ENCODE measurements around the gene GPD2. TPM values are rescaled to one million over a fixed set of nuclear protein-coding genes. Genes with fewer than 3 reads are reported as not detected.

The GPD2 gene
- polyA plus RNA-seq, 1 donor (not counting 4 experiments of a cell fraction or from before 2014, with no cell fraction given), result 27.6 TPM

- FAIRE-seq, result no peak
- no peaks in the 10 kb centered on the region for H3K9me1 ChIP-seq (ENCODE audit: control insufficient read depth, extremely low read depth, insufficient read depth, low read length)
These were observed 6.9 kb downstream of the GPD2 start for GRCh38 chr2:156443089-156443488.

GRCh38 chr2:156445296-156446220, 9.4 kb downstream of the GPD2 start:
- no peak overlapping the region for H3K9ac ChIP-seq (ENCODE audit: control insufficient read depth, extremely low read depth, insufficient read depth, low read length)
- no peak overlapping the region for H2AFZ ChIP-seq (ENCODE audit: control insufficient read depth, low read length)
- no peak for TF ChIP-seq CTCF (optimal IDR thresholded peaks at IDR 0.05 in 1 of 3, IDR thresholded peaks at IDR 0.05 in 1 of 3, conservative IDR thresholded peaks at IDR 0.05 in 1 of 3; ENCODE audit: extremely low read depth in 1 of 3, insufficient read depth in 2 of 3, low read length in 3 of 3)
- no peak for TF ChIP-seq EZH2 (IDR thresholded peaks at IDR 0.05; ENCODE audit: low read length)
- peak; percentile 29 for FAIRE-seq
- peaks cover 0 to 3% of the 10 kb centered on the region in 2 experiments for H3K36me3 ChIP-seq (ENCODE audit: control insufficient read depth in 2 of 2, extremely low read depth in 1 of 2, insufficient read depth in 2 of 2, low read length in 2 of 2)
- peaks cover 10% of the 10 kb centered on the region for H3K4me1 ChIP-seq (ENCODE audit: control insufficient read depth, extremely low read depth, insufficient read depth, low read length)
- H3K27ac ChIP-seq (ENCODE audit: control insufficient read depth, insufficient read depth, low read length), result no peak overlapping the region
- H3K9me1 ChIP-seq (ENCODE audit: control insufficient read depth, extremely low read depth, insufficient read depth, low read length), result no peaks in the 10 kb centered on the region
- H3K4me2 ChIP-seq (ENCODE audit: control insufficient read depth, extremely low read depth, insufficient read depth, low read depth, low read length), result peak overlapping the region; percentile 31
- no peaks in the 10 kb centered on the region for H3K9me3 ChIP-seq (ENCODE audit: control insufficient read depth, low read depth, low read length)
- H4K20me1 ChIP-seq (ENCODE audit: control insufficient read depth, extremely low read depth, insufficient read depth, low read length), result no peaks in the 10 kb centered on the region
- H3K27me3 ChIP-seq (ENCODE audit: control insufficient read depth, extremely low read depth, insufficient read depth, low read length), result no peaks in the 10 kb centered on the region
- H3K79me2 ChIP-seq (ENCODE audit: control insufficient read depth, insufficient read depth, low read length), result peaks cover 43% of the 10 kb centered on the region
- no peak for DNase-seq (ENCODE audit: low read depth, low spot score)
- H3K4me3 ChIP-seq (ENCODE audit: control insufficient read depth in 2 of 3, extremely low read depth in 1 of 3, insufficient read depth in 2 of 3, low read depth in 1 of 3, low read length in 3 of 3), result no peak overlapping the region
- dilution Hi-C loops (cut with MboI; ENCODE audit: extremely low pct_ligation_motif_present, low sequenced_read_pairs), result no loop called here

More at GRCh38 chr2:156443089-156443488, 6.9 kb downstream of the GPD2 start:
- Histone ChIP-seq H3K27ac (ENCODE audit: control insufficient read depth, insufficient read depth, low read length) (no peak overlapping the region), H2AFZ (ENCODE audit: control insufficient read depth, low read length) (no peak overlapping the region), H3K9me3 (ENCODE audit: control insufficient read depth, low read depth, low read length) (no peaks in the 10 kb centered on the region), H3K4me1 (ENCODE audit: control insufficient read depth, extremely low read depth, insufficient read depth, low read length) (peaks cover 22% of the 10 kb centered on the region), H3K36me3 (ENCODE audit: control insufficient read depth in 2 of 2, extremely low read depth in 1 of 2, insufficient read depth in 2 of 2, low read length in 2 of 2) (peaks cover 0 to 5% of the 10 kb centered on the region in 2 experiments), H3K9ac (ENCODE audit: control insufficient read depth, extremely low read depth, insufficient read depth, low read length) (no peak overlapping the region), H3K4me3 (ENCODE audit: control insufficient read depth in 2 of 3, extremely low read depth in 1 of 3, insufficient read depth in 2 of 3, low read depth in 1 of 3, low read length in 3 of 3) (no peak overlapping the region), H3K79me2 (ENCODE audit: control insufficient read depth, insufficient read depth, low read length) (peaks cover 56% of the 10 kb centered on the region), H4K20me1 (ENCODE audit: control insufficient read depth, extremely low read depth, insufficient read depth, low read length) (no peaks in the 10 kb centered on the region), H3K27me3 (ENCODE audit: control insufficient read depth, extremely low read depth, insufficient read depth, low read length) (no peaks in the 10 kb centered on the region), H3K4me2 (ENCODE audit: control insufficient read depth, extremely low read depth, insufficient read depth, low read depth, low read length) (no peak overlapping the region)
- DNase-seq (ENCODE audit: low read depth, low spot score), result no peak
- TF ChIP-seq EZH2 (IDR thresholded peaks at IDR 0.05; ENCODE audit: low read length) (no peak), CTCF (optimal IDR thresholded peaks at IDR 0.05 in 1 of 3, IDR thresholded peaks at IDR 0.05 in 1 of 3, conservative IDR thresholded peaks at IDR 0.05 in 1 of 3; ENCODE audit: extremely low read depth in 1 of 3, insufficient read depth in 2 of 3, low read length in 3 of 3) (no peak)
- dilution Hi-C loops (cut with MboI; ENCODE audit: extremely low pct_ligation_motif_present, low sequenced_read_pairs), result no loop called here

All from keratinocyte (primary cell).